ENCODE data around the gene DLG2. TPM values are rescaled to one million over a fixed set of nuclear protein-coding genes. Genes with fewer than 3 reads are reported as not detected.

DLG2 gene
- total and polyA plus RNA-seq, 9 donors: 2.5 to 20.7 (median 12.0) TPM

- intact Hi-C loops (cut with DNase I): no loop called here
- 74 to 86% (median 76%) methylated on average over 3 of the region's 3 CpGs for WGBS, 3 donors
- H3K4me1 ChIP-seq (ENCODE audit: insufficient read depth): no peaks in the 10 kb centered on the region
These were observed 645.8 kb downstream of the DLG2 start for GRCh38 chr11:84981301-84981700.

GRCh38 chr11:84969103-84969502, 658.0 kb downstream of the DLG2 start:
- no peaks in the 10 kb centered on the region for H3K4me1 ChIP-seq (ENCODE audit: insufficient read depth)
- no peaks in the 10 kb centered on the region for H3K9me3 ChIP-seq
- H3K27me3 ChIP-seq: no peaks in the 10 kb centered on the region
- intact Hi-C loops (cut with DNase I): no loop called here
- no peak for TF ChIP-seq EP300 (IDR thresholded peaks at IDR 0.05)
- TF ChIP-seq CTCF (IDR thresholded peaks at IDR 0.05): no peak
- TF ChIP-seq POLR2A (IDR thresholded peaks at IDR 0.05): no peak
- 44 to 60% (median 53%) methylated on average over 2 of the region's 2 CpGs for WGBS, 3 donors
- DNase-seq: no peak
- H3K4me3 ChIP-seq: no peak overlapping the region
- no peaks in the 10 kb centered on the region for H3K36me3 ChIP-seq
- no peak overlapping the region for H3K27ac ChIP-seq

More at GRCh38 chr11:84981301-84981700, 645.8 kb downstream of the DLG2 start:
- Histone ChIP-seq H3K27ac (no peak overlapping the region), H3K27me3 (no peaks in the 10 kb centered on the region), H3K36me3 (no peaks in the 10 kb centered on the region), H3K9me3 (no peaks in the 10 kb centered on the region), H3K4me3 (no peak overlapping the region)
- TF ChIP-seq POLR2A (IDR thresholded peaks at IDR 0.05) (no peak), CTCF (IDR thresholded peaks at IDR 0.05) (no peak), EP300 (IDR thresholded peaks at IDR 0.05) (no peak)
- no peak for DNase-seq

GRCh38 chr11:84965484-84965883, 661.7 kb downstream of the DLG2 start:
- Histone ChIP-seq H3K27me3 (no peaks in the 10 kb centered on the region), H3K36me3 (no peaks in the 10 kb centered on the region), H3K27ac (no peak overlapping the region), H3K9me3 (no peaks in the 10 kb centered on the region), H3K4me3 (no peak overlapping the region), H3K4me1 (ENCODE audit: insufficient read depth) (no peaks in the 10 kb centered on the region)
- intact Hi-C loops (cut with DNase I): no loop called here
- DNase-seq: no peak
- 68 to 80% (median 76%) methylated on average over 4 of the region's 4 CpGs for WGBS, 3 donors
- TF ChIP-seq CTCF (IDR thresholded peaks at IDR 0.05) (no peak), POLR2A (IDR thresholded peaks at IDR 0.05) (no peak), EP300 (IDR thresholded peaks at IDR 0.05) (no peak)

- Histone ChIP-seq H3K27ac (no peak overlapping the region), H3K4me3 (no peak overlapping the region), H3K4me1 (ENCODE audit: insufficient read depth) (no peaks in the 10 kb centered on the region), H3K36me3 (no peaks in the 10 kb centered on the region), H3K9me3 (no peaks in the 10 kb centered on the region), H3K27me3 (no peaks in the 10 kb centered on the region)
- intact Hi-C loops (cut with DNase I): no loop called here
- TF ChIP-seq EP300 (IDR thresholded peaks at IDR 0.05): no peak
- WGBS, 3 donors: 58 to 63% (median 63%) methylated on average over 1 of the region's 1 CpG
- no peak for DNase-seq
These were observed 663.9 kb downstream of the DLG2 start for GRCh38 chr11:84963240-84963639.

- Histone ChIP-seq H3K9me3 (no peaks in the 10 kb centered on the region), H3K36me3 (no peaks in the 10 kb centered on the region), H3K4me3 (no peak overlapping the region), H3K4me1 (ENCODE audit: insufficient read depth) (no peaks in the 10 kb centered on the region), H3K27me3 (no peaks in the 10 kb centered on the region), H3K27ac (no peak overlapping the region)
- DNase-seq: no peak
- WGBS, 3 donors: 85 to 90% (median 88%) methylated on average over 5 of the region's 5 CpGs
- TF ChIP-seq EP300 (IDR thresholded peaks at IDR 0.05) (no peak), POLR2A (IDR thresholded peaks at IDR 0.05) (no peak), CTCF (IDR thresholded peaks at IDR 0.05) (no peak)
- intact Hi-C loops (cut with DNase I): no loop called here
These were observed 665.1 kb downstream of the DLG2 start for GRCh38 chr11:84962018-84962417.

Measured in ovary (tissue), 9 donors.